Urinary bladder (tissue), 4 donors: ENCODE data around the gene DCLK1. TPM values are rescaled to one million over a fixed set of nuclear protein-coding genes. Genes with fewer than 3 reads are reported as not detected.
"Not testable (repeated sequence)": the region's sequence is repeated elsewhere in the genome, so short reads cannot be mapped to it uniquely, and the experiment has no call there.

ENCODE experiments used
- DNase-seq: peaks from one replicate; pipeline ENCODE4 v3.0.0-alpha.2; 2015; ENCODE audit errors: extremely low spot score
- H3K27ac ChIP-seq: one replicate; pipeline ENCODE4 v1.5.1; 2013; ENCODE audit warnings: low read depth, mild to moderate bottlenecking, moderate library complexity
- H3K36me3 ChIP-seq: one replicate; pipeline ENCODE4 v1.6.1; 2013; ENCODE audit warnings: mild to moderate bottlenecking, moderate library complexity; ENCODE audit not compliant: insufficient read depth
- H3K4me1 ChIP-seq: one replicate; pipeline ENCODE4 v1.6.1; 2013; ENCODE audit warnings: mild to moderate bottlenecking, moderate library complexity; ENCODE audit not compliant: insufficient read depth
- H3K4me3 ChIP-seq: one replicate; pipeline ENCODE4 v1.5.1; 2013; ENCODE audit warnings: low read depth, low read length
- WGBS: extraction: QIAGEN DNeasy Blood & Tissue Kit; methylation state at CpG from one replicate; pipeline ENCODE4 v1.1.7; 2013; 5-methylcytosine and 5-hydroxymethylcytosine counted together
- polyA plus RNA-seq: library from polyadenylated mRNA; stranded (reverse); fragments of 200-250 nt; gene quantifications from one replicate; pipeline ENCODE4 v1.2.3, GENCODE V29; 2013
- total RNA-seq: library from RNA; depleted of rRNA; stranded (reverse); fragments of >200 nt; gene quantifications from one replicate; pipeline ENCODE4 v1.2.3, GENCODE V29; 2014
- donor health status: healthy with polysubstance abuse.
- donor health status: healthy.

The DCLK1 gene
- total and polyA plus RNA-seq, 2 donors: 6.5 to 89.1 TPM

- Histone ChIP-seq H3K36me3 (no peaks in the 10 kb centered on the region), H3K4me3 (no peak overlapping the region)
- 93% methylated on average over 1 of the region's 1 CpG for WGBS
These were observed 15.9 kb downstream of the DCLK1 start for GRCh38 chr13:36115306-36115705.

GRCh38 chr13:36114233-36114632 lies 16.9 kb downstream of the DCLK1 start:
- 55% methylated on average over 1 of the region's 1 CpG for WGBS
- Histone ChIP-seq H3K27ac (no peak overlapping the region), H3K4me3 (no peak overlapping the region), H3K36me3 (no peaks in the 10 kb centered on the region), H3K4me1 (no peaks in the 10 kb centered on the region)
- DNase-seq: no peak

More at GRCh38 chr13:36115306-36115705, 15.9 kb downstream of the DCLK1 start:
- Histone ChIP-seq H3K27ac (no peak overlapping the region), H3K4me1 (no peaks in the 10 kb centered on the region)
- DNase-seq: no peak

- no peak overlapping the region for H3K27ac ChIP-seq
- no peaks in the 10 kb centered on the region for H3K4me1 ChIP-seq
- 64% methylated on average over 2 of the region's 2 CpGs for WGBS
- DNase-seq: no peak
- no peaks in the 10 kb centered on the region for H3K36me3 ChIP-seq
- H3K4me3 ChIP-seq: no peak overlapping the region
These were observed 22.2 kb downstream of the DCLK1 start for GRCh38 chr13:36108954-36109353.

GRCh38 chr13:36108342-36108741 lies 22.8 kb downstream of the DCLK1 start:
- no peak for DNase-seq
- WGBS: 82% methylated on average over 7 of the region's 7 CpGs

GRCh38 chr13:36107521-36107920 lies 23.7 kb downstream of the DCLK1 start:
- WGBS: 81% methylated on average over 1 of the region's 1 CpG
- H3K36me3 ChIP-seq: no peaks in the 10 kb centered on the region
- H3K4me1 ChIP-seq: no peaks in the 10 kb centered on the region
- no peak overlapping the region for H3K4me3 ChIP-seq
- no peak for DNase-seq
- H3K27ac ChIP-seq: no peak overlapping the region

More at GRCh38 chr13:36108342-36108741, 22.8 kb downstream of the DCLK1 start:
- Histone ChIP-seq H3K36me3 (no peaks in the 10 kb centered on the region), H3K4me1 (no peaks in the 10 kb centered on the region), H3K4me3 (no peak overlapping the region), H3K27ac (no peak overlapping the region)

GRCh38 chr13:36105726-36106125 lies 25.5 kb downstream of the DCLK1 start:
- WGBS: 54% methylated on average over 3 of the region's 3 CpGs
- Histone ChIP-seq H3K4me3 (no peak overlapping the region), H3K36me3 (no peaks in the 10 kb centered on the region), H3K4me1 (no peaks in the 10 kb centered on the region), H3K27ac (no peak overlapping the region)
- no peak for DNase-seq

GRCh38 chr13:36102721-36103120 lies 28.5 kb downstream of the DCLK1 start:
- DNase-seq: no peak
- no peak overlapping the region for H3K27ac ChIP-seq
- 81% methylated on average over 4 of the region's 4 CpGs for WGBS
- H3K4me3 ChIP-seq: no peak overlapping the region
- H3K4me1 ChIP-seq: no peaks in the 10 kb centered on the region
- no peaks in the 10 kb centered on the region for H3K36me3 ChIP-seq

GRCh38 chr13:36101907-36102306 lies 29.3 kb downstream of the DCLK1 start:
- not testable (repeated sequence) for H3K27ac ChIP-seq, H3K4me3 ChIP-seq, H3K4me1 ChIP-seq, DNase-seq, H3K36me3 ChIP-seq
- 93% methylated on average over 5 of the region's 5 CpGs for WGBS

- Histone ChIP-seq H3K27ac (no peak overlapping the region), H3K4me1 (no peaks in the 10 kb centered on the region), H3K36me3 (no peaks in the 10 kb centered on the region), H3K4me3 (no peak overlapping the region)
- WGBS: 78% methylated on average over 9 of the region's 9 CpGs
- DNase-seq: no peak
These were observed 30.0 kb downstream of the DCLK1 start for GRCh38 chr13:36101157-36101556.

- DNase-seq: no peak
- no peaks in the 10 kb centered on the region for H3K4me1 ChIP-seq
- 71% methylated on average over 4 of the region's 4 CpGs for WGBS
- H3K36me3 ChIP-seq: no peaks in the 10 kb centered on the region
- H3K27ac ChIP-seq: no peak overlapping the region
- no peak overlapping the region for H3K4me3 ChIP-seq
These were observed 33.1 kb downstream of the DCLK1 start for GRCh38 chr13:36098080-36098479.

GRCh38 chr13:36096461-36097416 lies 34.4 kb downstream of the DCLK1 start:
- no peaks in the 10 kb centered on the region for H3K36me3 ChIP-seq
- no peak for DNase-seq
- WGBS: 80% methylated on average over 5 of the region's 5 CpGs
- H3K27ac ChIP-seq: no peak overlapping the region
- H3K4me3 ChIP-seq: no peak overlapping the region
- no peaks in the 10 kb centered on the region for H3K4me1 ChIP-seq

- Histone ChIP-seq H3K36me3 (no peaks in the 10 kb centered on the region), H3K4me1 (no peaks in the 10 kb centered on the region), H3K4me3 (no peak overlapping the region), H3K27ac (no peak overlapping the region)
- no peak for DNase-seq
- WGBS: 77% methylated on average over 4 of the region's 4 CpGs
These were observed 36.7 kb downstream of the DCLK1 start for GRCh38 chr13:36094478-36094877.

- Histone ChIP-seq H3K36me3 (no peaks in the 10 kb centered on the region), H3K27ac (no peak overlapping the region), H3K4me1 (no peaks in the 10 kb centered on the region), H3K4me3 (no peak overlapping the region)
- 85% methylated on average over 7 of the region's 7 CpGs for WGBS
- DNase-seq: no peak
These were observed 40.6 kb downstream of the DCLK1 start for GRCh38 chr13:36090592-36090991.

- no peak for DNase-seq
- H3K36me3 ChIP-seq: no peaks in the 10 kb centered on the region
- H3K4me3 ChIP-seq: no peak overlapping the region
- no peak overlapping the region for H3K27ac ChIP-seq
- 80% methylated on average over 7 of the region's 7 CpGs for WGBS
- no peaks in the 10 kb centered on the region for H3K4me1 ChIP-seq
These were observed 42.0 kb downstream of the DCLK1 start for GRCh38 chr13:36089130-36089647.
